NCI-H146 treated with DMSO at 0.1 percent for 48 hours (cell line): ENCODE results near the gene P2RY6.
"Not testable (repeated sequence)": the region's sequence is repeated elsewhere in the genome, so short reads cannot be mapped to it uniquely, and the experiment has no call there.

Source experiments
- DNase-seq: peaks from one replicate; lab custom pipeline; 2025; ENCODE audit not compliant: unreplicated experiment; lab: John Stamatoyannopoulos, UW

P2RY6 gene

DNA sequence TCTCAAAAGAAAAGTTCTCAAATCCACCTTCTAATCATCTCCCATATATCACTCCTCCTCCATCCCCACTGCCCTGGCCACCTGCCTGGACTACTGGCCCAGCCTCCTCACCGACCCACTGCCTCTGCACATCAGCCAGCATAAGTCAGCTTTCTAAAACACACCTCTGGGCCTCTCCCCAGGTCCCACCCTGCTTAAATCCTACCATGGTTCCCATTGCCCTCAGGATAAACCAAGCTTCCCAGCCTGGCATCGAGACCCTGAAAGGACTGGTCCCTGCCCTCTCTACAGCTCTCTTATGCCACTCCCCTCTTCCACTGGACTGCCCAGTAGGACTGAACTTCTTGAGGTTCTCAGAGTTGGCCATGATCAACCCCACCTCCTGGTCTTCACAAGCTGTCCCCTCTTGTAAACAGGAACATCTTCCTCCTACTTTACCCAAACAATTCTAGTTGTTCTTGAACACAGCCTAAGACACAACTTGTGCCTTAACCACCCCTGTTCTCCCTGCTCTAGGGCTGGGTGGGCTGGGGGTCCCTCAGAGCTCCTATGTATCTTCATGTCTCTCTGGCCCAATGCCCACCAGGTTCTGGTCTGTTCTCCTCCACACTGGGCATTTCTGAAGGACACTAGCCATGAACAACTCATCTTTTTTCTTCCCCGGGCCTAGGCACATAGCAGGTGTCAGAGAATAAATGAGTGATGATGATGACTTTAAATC is 12.6 kb upstream of the P2RY6 start:
- DNase-seq = no peak

DNA sequence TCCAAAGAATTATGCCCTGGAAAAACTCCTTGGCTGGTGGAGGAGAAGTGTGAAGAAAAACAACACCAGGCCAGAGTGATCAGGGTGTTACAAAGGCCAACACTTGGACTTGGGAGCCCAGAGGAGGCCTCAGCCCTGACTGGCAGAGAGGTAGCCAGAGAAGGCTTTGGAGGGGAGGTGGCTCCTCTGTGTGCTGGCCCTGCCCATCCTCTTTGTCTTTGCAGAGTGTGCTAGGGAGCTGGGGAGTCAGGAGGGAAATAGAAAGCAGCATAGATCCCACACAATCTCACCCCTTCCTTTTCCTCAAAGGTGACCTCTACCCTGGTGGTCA is 12.0 kb upstream of the P2RY6 start:
- no peak for DNase-seq

DNA sequence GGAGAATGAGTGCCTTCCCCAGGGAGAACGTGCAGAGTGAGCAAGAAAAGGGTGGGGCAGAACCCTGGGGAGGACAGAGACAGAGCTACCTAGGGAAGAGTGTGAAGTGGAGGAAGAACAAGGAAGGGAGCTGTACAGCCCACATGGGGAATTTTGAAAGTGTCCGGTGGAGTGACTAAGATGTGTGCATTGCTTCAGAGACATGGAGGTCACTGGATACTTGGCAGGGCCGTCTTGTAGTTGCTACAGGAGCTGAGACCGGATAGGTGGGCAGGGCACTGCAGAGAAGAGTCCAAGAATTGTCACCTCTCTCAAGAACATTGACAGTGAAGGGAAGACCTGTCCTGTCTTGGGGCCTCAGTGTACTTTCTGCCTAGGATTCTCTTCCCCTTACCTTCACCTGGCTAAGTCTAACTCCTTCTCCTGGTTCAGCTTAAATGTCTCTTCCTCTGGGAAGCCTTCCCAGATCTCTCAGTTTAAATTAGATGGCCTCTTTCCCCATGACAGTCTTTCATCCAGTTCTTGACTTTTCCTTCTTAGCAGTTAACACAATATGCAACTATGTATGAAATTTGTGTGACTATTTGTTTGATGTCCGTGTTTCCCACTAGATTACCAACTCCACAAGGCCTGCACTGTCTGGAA is 9.2 kb upstream of the P2RY6 start:
- DNase-seq = no peak

DNA sequence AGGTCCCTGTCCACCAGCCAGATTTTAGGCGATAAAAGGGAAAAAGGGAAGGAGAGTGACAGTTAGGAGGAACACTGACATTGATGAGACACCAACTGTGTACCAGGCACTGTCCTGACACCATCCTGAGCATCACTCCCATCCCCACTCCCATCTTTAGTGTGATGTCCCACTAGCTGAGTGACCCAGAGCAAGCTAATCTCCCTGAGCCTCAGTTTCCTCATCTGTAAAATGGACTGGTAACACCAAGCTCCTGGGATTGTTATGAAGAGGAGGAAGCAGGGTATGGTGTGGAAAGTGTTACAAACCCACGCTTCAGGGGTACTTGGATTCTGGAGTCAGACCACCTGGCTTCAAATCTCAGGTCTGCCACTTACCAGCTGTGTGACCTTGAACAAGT is 8.5 kb upstream of the P2RY6 start:
- no peak for DNase-seq

GRCh38 chr11:73265278-73265810 is 6.8 kb upstream of the P2RY6 start:
- DNase-seq = no peak

DNA sequence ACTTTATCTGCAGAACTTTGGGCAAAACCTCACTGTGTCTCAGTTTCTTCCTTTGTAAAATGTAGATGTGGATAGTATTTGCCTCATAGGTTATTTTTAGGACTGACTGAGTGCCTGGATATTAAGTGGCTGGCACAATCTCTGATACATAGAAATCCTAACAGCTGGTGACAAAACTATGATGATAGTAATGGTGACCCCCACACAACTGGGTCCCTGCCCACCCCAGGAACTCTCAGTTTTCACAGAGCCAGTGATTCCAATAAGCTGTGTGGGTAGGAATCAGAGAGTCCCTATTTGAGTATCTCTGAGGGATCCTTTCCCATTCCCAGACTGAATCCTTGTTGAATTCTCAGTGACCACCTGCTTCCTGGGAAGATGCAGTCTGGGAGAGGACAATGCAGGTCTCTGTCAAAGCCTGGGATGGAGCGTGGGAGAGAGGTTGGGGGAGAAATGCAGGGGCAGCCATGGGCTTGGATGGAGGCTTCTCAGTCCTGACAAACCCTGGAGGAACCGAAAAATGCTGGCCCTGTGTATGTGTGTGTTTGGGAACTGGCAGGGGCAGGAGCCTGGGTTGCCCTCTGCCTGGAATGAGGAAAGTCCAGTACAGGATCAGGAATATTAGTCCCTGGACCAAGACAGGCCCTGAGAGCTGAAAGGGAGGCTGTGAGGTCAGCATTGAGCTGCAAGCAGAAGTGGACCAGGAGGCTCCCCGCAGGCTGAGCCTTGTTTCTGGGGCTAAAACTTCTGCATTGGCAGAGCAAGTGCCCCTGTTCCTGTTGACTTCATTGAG is 6.1 kb upstream of the P2RY6 start:
- no peak for DNase-seq

DNA sequence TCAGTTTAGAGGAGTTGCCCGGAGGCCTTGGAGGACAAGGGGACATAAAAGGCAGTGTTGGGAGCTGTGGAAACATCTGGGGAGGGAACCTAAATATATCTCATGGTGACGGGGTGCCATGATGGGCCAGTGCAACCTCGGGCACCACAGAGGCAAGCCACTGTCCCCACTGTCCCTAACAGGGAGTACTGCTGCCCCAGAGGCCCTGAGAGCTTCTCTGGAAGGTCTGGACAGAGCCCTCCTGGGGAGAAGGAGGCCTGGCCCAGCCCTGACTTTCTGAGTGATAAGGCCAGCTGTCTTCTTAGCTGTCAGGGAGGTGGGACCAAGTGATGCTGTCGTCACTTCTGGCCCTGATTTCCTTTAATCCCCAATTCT is 5.5 kb upstream of the P2RY6 start:
- no peak for DNase-seq

- no peak for DNase-seq
Observed at GRCh38 chr11:73267122-73267846, 4.9 kb upstream of the P2RY6 start.

- no peak for DNase-seq
Observed at GRCh38 chr11:73267906-73268540, 4.1 kb upstream of the P2RY6 start.

GRCh38 chr11:73268671-73269271 is 3.4 kb upstream of the P2RY6 start:
- no peak for DNase-seq

DNA sequence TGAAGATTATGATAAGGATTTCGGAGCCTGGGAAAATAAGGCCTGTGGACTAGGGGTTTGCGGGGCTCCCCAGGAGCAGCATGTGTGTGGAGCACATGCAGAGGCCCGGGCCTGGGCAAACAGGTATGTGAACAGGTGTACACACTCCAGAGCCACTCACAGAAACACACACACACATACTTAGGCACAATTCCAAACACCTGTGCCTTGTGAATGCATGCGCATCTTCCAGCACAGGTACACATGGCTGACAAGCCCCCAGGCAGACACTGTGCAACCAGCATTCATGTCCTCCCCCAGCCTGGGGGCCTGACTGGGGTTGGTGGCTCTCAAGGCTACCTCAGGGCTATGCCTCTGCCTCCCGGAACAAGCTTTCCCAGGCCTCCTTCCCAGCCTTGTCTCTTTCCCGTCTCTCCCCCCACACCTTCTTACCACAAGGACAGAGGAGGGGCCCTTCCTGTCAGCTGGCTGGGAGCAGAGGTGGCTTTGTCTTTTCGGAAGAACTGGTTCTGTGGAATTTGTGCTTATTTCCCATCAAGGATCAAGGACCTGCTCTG is 2.6 kb upstream of the P2RY6 start:
- DNase-seq = no peak

DNA sequence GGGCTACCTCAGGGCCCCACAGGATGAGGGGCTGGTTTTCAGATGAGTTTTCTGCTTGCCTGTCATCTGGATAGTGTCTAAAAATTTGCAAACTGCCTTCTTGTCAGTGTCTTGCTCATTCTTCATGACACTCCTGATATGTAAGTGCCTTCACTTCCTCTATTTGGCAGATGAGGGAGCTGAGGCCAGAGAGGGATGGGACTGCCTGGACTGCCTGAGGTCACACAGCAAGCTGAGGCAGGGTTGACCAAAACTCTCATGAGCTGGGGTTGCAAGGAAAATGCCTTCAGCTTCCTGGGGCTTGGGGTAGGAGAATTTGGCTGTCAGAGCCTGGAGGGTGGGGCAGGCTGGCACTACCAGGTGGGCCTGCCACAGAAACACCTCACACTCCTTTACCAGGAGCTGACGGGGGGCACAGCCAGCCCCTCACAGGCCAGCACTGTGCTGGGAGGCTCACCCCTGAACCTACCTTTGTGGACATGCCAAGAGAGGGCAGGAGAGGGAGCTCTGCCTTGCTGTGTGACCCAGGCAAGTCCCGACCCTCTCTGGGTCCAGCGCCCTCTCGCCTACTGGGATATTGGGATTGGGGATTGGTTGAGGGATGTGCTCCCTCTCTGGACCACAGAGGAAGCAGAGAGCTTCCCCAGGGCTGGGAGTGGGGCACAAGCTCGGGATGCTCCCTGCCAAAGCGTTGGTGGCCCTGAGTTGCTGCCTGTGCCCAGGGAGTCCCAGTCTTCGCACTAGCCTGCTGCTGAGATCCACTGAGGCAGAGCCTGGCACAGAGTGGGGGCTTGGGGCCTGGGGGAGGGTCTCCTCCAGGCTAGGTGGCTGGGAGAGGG is 1.9 kb upstream of the P2RY6 start:
- DNase-seq = no peak

DNA sequence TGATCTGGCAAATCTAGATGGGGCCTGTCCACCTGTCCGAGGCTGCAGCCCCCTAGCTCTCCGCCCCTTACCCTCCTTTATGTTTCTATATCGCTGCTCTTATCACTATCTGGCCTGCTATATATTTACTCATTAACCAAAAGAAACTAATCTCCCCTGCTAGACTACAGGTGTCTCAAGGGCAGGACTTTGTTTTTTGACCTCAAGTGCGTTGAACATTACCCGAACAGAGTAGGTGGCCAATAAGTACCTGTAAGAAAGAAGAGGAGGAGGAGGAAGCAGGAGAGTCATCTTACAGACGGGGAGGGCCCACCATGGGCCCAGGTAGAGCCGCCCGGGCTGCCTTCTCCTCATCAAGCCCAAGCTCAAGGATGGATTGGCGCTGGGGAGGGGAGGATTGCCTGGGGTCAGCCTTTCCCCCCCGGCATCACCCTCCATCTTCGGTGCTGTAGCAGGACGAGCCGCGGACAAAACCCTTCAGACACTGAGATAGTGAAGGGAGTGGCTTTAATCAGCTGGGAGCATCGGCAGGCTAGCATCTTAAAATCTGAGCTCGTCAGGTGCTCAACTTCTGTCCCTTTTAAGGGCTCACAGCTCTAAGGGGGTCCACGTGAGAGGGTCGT is 1.2 kb upstream of the P2RY6 start:
- no peak for DNase-seq

DNA sequence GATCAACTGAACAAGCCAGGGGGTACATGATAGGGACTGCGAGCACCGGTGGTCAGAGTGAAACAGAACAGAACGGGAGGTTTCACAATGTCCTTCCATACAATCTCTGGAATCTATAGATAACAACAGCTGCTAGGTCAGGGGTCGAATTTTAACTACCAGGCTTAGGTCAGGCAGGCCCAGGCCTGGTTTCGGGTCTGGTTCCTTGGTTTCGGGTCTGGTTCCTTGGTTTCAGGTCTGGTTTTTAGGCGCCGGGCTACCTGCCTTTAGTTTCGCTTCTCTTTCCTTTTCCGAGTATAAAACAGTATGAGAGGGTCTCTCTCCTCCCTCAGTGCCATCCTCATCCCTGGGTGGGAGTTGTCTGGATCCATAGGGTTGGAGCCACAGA is 666 bp upstream of the P2RY6 start:
- DNase-seq = not testable (repeated sequence)

DNA sequence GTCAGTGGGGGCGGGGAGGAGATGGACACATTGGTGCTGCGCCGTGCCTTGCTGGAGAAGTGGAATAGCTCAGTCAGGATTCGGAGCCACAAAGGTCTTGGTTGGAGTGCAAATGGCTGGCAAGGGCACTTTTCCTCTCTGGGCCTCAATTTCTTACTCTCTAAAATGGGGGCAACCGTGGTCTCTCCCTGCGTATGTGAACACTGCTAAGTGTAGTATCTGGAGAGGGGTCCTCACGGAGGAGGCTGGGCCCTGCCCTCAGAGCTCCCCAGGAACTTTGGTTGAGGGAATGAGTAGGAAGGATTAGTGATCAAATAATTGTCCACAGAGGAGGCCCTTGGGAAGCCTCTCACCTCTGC is 521 bp downstream of the P2RY6 start:
- no peak for DNase-seq

- DNase-seq = no peak
Observed at GRCh38 chr11:73273222-73273895, 1.2 kb downstream of the P2RY6 start.

GRCh38 chr11:73274191-73274590 is 2.1 kb downstream of the P2RY6 start:
- not testable (repeated sequence) for DNase-seq

GRCh38 chr11:73274722-73275380 is 2.7 kb downstream of the P2RY6 start:
- DNase-seq = no peak
